ENCODE measurements around the gene CFD.

GRCh38 chr19:881385-882071 is 22.1 kb downstream of the CFD start:
- no peak for TF ChIP-seq NFYA (IDR thresholded peaks at IDR 0.05; ENCODE audit: borderline replicate concordance, low read depth, low read length)
- TF ChIP-seq BCL3 (IDR thresholded peaks at IDR 0.05; ENCODE audit: borderline replicate concordance, insufficient read depth, low read depth, low read length, poor library complexity, severe bottlenecking): no peak
- no peak for TF ChIP-seq CTCF (IDR thresholded peaks at IDR 0.05 in 2 of 3, conservative IDR thresholded peaks at IDR 0.05 in 1 of 3; ENCODE audit: control insufficient read depth in 2 of 3, extremely low read depth in 1 of 3, insufficient read depth in 1 of 3, low read depth in 3 of 3, low read length in 3 of 3)
- no peak for TF ChIP-seq ELK1 (IDR thresholded peaks at IDR 0.05; ENCODE audit: low read depth, low read length)
- no peak for TF ChIP-seq RAD21 (IDR thresholded peaks at IDR 0.05; ENCODE audit: insufficient read depth, low read depth, low read length)
- TF ChIP-seq POLR2A (IDR thresholded peaks at IDR 0.05; ENCODE audit: low read depth, low read length): no peak
- TF ChIP-seq EZH2 (IDR thresholded peaks at IDR 0.05; ENCODE audit: borderline replicate concordance, control insufficient read depth, low read depth, low read length): no peak
- TF ChIP-seq E4F1 (IDR thresholded peaks at IDR 0.05; ENCODE audit: borderline replicate concordance, partially characterized antibody): no peak
- no peak for TF ChIP-seq EP300 (IDR thresholded peaks at IDR 0.05; ENCODE audit: borderline replicate concordance in 1 of 2, control insufficient read depth in 1 of 2, low read depth in 2 of 2, low read length in 2 of 2)
